SK-N-SH treated with all-trans-retinoic acid at 6 μM for 48 hours (cell line): Measurements from ENCODE around the gene ERICH4.

ENCODE experiments used
- ATAC-seq: fragments of 200-7000 bp; cut with Tn5 transposase; 3 replicates; pipeline ENCODE4 v1.9.1; 2020; ENCODE audit warnings: mild to moderate bottlenecking, moderate library complexity
- ARNTL ChIP-seq: fragments of 450-650 bp; formaldehyde crosslinking; IDR thresholded peaks from 2 replicates; pipeline ENCODE4 v1.5.0; 2020; ENCODE audit warnings: low read depth, mild to moderate bottlenecking, moderate library complexity, borderline replicate concordance
- BACH2 ChIP-seq: fragments of 250-450 bp; sonication (Bioruptor Pico); IDR thresholded peaks from 2 replicates; pipeline ENCODE4 v1.9.0; 2021; ENCODE audit warnings: mild to moderate bottlenecking, borderline replicate concordance
- CSDC2 ChIP-seq: fragments of 250-450 bp; sonication (Bioruptor Pico); IDR thresholded peaks from 2 replicates; pipeline ENCODE4 v1.5.0; 2020; ENCODE audit warnings: mild to moderate bottlenecking, moderate library complexity
- ESRRG ChIP-seq: fragments of 250-450 bp; sonication (Bioruptor Pico); IDR thresholded peaks from 2 replicates; pipeline ENCODE4 v1.6.1; 2021; ENCODE audit warnings: mild to moderate bottlenecking
- GLIS3 ChIP-seq: fragments of 250-450 bp; sonication (Bioruptor Pico); IDR thresholded peaks from 2 replicates; pipeline ENCODE4 v1.5.0; 2020; ENCODE audit warnings: mild to moderate bottlenecking, moderate library complexity
- ISL1 ChIP-seq: fragments of 250-450 bp; sonication (Bioruptor Pico); IDR thresholded peaks from 2 replicates; pipeline ENCODE4 v2.1.2; 2022; ENCODE audit warnings: mild to moderate bottlenecking, moderate library complexity
- OSR1 ChIP-seq: fragments of 250-450 bp; sonication (Bioruptor Pico); IDR thresholded peaks from 2 replicates; pipeline ENCODE4 v1.8.0; 2022; ENCODE audit warnings: moderate library complexity, mild to moderate bottlenecking, inconsistent platforms
- RARB ChIP-seq: fragments of 250-450 bp; sonication (Bioruptor Pico); IDR thresholded peaks from 2 replicates; pipeline ENCODE4 v1.8.0; 2021; ENCODE audit warnings: mild to moderate bottlenecking, moderate library complexity
- SNAI2 ChIP-seq: fragments of 250-450 bp; sonication (Bioruptor Pico); IDR thresholded peaks from 2 replicates; pipeline ENCODE4 v1.5.0; 2020; ENCODE audit warnings: mild to moderate bottlenecking, moderate library complexity
- TCF4 ChIP-seq: fragments of 250-450 bp; sonication (Bioruptor Pico); IDR thresholded peaks from 2 replicates; pipeline ENCODE4 v1.8.0; 2021; ENCODE audit warnings: mild to moderate bottlenecking, moderate library complexity, borderline replicate concordance
- TOX ChIP-seq: fragments of 250-450 bp; sonication (Bioruptor Pico); IDR thresholded peaks from 2 replicates; pipeline ENCODE4 v1.8.0; 2021; ENCODE audit warnings: mild to moderate bottlenecking, moderate library complexity, borderline replicate concordance
- ZC3H10 ChIP-seq: fragments of 250-450 bp; sonication (Bioruptor Pico); IDR thresholded peaks from 2 replicates; pipeline ENCODE4 v1.5.1; 2021; ENCODE audit warnings: mild to moderate bottlenecking, moderate library complexity
- ZFP3 ChIP-seq: fragments of 250-450 bp; sonication (Bioruptor Pico); IDR thresholded peaks from 2 replicates; pipeline ENCODE4 v1.5.0; 2020; ENCODE audit warnings: mild to moderate bottlenecking, moderate library complexity
- ZFP30 ChIP-seq: fragments of 450-650 bp; formaldehyde crosslinking; IDR thresholded peaks from 2 replicates; pipeline ENCODE4 v1.5.0; 2022; ENCODE audit warnings: mild to moderate bottlenecking, moderate library complexity
- ZNF565 ChIP-seq: fragments of 450-650 bp; formaldehyde crosslinking; conservative IDR thresholded peaks from 2 replicates; pipeline ENCODE4 v1.5.0; 2020; ENCODE audit warnings: low read depth, mild to moderate bottlenecking, moderate library complexity
- ZNF8 ChIP-seq: fragments of 450-650 bp; formaldehyde crosslinking; IDR thresholded peaks from 2 replicates; pipeline ENCODE4 v1.5.0; 2020; ENCODE audit warnings: mild to moderate bottlenecking, moderate library complexity
- TF ChIP-seq, protein P1 (sequence below): fragments of 250-450 bp; sonication (Bioruptor Pico); IDR thresholded peaks from 2 replicates; pipeline ENCODE4 v1.5.1; 2020; ENCODE audit warnings: low read depth, mild to moderate bottlenecking, moderate library complexity
- TF ChIP-seq, protein P2 (sequence below): fragments of 250-450 bp; sonication (Bioruptor Pico); IDR thresholded peaks from 2 replicates; pipeline ENCODE4 v1.8.0; 2020; ENCODE audit warnings: mild to moderate bottlenecking, moderate library complexity, borderline replicate concordance
- TF ChIP-seq, protein P3 (sequence below): fragments of 250-450 bp; sonication (Bioruptor Pico); IDR thresholded peaks from 2 replicates; pipeline ENCODE4 v1.5.0; 2020; ENCODE audit warnings: mild to moderate bottlenecking, moderate library complexity
- TF ChIP-seq, protein P4 (sequence below): fragments of 250-450 bp; sonication (Bioruptor Pico); IDR thresholded peaks from 2 replicates; pipeline ENCODE4 v1.8.0; 2021; ENCODE audit warnings: low read depth, mild to moderate bottlenecking, moderate library complexity, borderline replicate concordance

Gene ERICH4

DNA sequence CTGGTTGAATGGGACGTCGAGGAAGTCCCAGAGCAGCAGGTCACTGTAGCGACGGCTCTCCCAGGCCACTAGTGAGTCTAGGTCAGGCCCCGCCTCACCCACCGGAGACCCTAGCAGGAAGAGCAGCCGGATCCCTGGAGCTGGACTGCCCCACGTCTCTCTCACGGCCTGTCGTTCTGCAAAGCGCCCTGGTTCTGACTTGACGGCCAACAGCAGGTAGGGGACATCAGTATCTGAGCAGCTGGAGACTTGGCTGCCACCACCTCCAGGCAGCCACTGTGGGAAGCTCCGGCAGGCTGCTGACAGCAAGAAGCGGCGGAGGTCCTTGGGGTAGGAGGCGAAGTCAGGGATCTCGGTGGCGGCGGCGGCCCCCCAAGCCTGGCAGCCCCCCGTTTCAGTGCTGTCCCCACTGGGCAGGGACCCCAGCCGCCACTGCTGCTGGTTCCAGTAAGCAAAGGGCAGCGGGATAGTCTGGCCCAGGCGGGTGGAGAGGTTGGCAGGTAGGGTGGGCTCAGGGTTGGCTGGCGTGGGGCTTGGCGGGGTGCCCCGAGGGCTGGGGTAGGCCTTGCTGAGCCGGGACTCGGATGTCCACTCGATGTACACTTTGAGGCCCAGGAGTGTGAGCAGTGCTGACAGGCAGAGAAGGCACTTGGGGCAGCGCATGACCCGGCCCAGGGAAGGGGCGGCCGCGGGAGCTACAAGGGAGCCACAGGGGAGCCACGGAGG is 16.7 kb upstream of the ERICH4 start (continued):
- TF ChIP-seq ISL1: no peak

DNA sequence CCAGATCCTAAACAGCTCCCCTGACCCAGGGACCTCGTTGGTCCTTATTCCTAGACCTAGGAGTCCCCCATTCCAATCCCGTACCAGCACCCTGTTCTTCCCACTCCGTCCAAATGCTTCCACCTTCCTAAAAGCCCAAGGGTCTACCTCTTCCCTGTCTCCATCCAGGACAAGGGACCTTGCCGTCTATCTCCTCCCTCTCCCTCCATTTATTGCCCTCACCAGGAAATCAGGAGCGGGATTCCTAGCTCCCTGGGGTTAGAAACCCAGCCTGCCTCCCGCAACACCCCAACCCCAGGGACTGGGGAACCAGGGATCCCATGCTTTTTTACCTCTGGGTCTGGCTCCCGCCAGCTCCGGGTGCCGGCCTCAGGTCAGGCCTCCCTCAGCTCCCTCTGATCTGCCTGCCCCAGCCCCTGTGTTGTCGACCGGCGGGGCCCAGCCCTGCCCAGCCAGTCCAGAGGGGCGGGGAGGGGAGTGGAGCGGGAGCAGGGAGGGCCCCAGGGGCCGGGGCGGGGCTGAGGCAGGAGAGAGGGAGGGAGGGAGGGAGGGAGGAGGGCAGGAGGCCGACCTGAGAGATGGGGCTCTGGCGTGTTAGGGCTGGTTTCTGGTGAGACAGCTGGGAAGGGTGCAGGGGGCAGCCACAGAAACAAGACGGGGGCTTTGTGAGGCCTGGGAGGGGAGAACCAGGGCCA is 15.9 kb upstream of the ERICH4 start, which contains the start of gene B3GNT8:
Gene B3GNT8 (minus strand): TSS at position 423 of the 695 bp plus-strand sequence. CDS start 596 bp downstream, outside the sequence.
- TF ChIP-seq SNAI2 (CRISPR knock-in tag) (no peak), ZFP30 (CRISPR knock-in tag) (no peak), OSR1 (CRISPR knock-in tag) (no peak), ESRRG (CRISPR knock-in tag) (no peak), TOX (CRISPR knock-in tag) (no peak), GLIS3 (CRISPR knock-in tag) (no peak), ISL1 (no peak), ARNTL (CRISPR knock-in tag) (no peak), TCF4 (no peak)
- TF ChIP-seq, protein P1, sequence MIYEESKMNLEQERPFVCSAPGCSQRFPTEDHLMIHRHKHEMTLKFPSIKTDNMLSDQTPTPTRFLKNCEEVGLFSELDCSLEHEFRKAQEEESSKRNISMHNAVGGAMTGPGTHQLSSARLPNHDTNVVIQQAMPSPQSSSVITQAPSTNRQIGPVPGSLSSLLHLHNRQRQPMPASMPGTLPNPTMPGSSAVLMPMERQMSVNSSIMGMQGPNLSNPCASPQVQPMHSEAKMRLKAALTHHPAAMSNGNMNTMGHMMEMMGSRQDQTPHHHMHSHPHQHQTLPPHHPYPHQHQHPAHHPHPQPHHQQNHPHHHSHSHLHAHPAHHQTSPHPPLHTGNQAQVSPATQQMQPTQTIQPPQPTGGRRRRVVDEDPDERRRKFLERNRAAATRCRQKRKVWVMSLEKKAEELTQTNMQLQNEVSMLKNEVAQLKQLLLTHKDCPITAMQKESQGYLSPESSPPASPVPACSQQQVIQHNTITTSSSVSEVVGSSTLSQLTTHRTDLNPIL (CRISPR knock-in tag): no peak
- TF ChIP-seq, protein P2, sequence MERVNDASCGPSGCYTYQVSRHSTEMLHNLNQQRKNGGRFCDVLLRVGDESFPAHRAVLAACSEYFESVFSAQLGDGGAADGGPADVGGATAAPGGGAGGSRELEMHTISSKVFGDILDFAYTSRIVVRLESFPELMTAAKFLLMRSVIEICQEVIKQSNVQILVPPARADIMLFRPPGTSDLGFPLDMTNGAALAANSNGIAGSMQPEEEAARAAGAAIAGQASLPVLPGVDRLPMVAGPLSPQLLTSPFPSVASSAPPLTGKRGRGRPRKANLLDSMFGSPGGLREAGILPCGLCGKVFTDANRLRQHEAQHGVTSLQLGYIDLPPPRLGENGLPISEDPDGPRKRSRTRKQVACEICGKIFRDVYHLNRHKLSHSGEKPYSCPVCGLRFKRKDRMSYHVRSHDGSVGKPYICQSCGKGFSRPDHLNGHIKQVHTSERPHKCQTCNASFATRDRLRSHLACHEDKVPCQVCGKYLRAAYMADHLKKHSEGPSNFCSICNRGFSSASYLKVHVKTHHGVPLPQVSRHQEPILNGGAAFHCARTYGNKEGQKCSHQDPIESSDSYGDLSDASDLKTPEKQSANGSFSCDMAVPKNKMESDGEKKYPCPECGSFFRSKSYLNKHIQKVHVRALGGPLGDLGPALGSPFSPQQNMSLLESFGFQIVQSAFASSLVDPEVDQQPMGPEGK (CRISPR knock-in tag): no peak
- peak; percentile 62 for ATAC-seq

DNA sequence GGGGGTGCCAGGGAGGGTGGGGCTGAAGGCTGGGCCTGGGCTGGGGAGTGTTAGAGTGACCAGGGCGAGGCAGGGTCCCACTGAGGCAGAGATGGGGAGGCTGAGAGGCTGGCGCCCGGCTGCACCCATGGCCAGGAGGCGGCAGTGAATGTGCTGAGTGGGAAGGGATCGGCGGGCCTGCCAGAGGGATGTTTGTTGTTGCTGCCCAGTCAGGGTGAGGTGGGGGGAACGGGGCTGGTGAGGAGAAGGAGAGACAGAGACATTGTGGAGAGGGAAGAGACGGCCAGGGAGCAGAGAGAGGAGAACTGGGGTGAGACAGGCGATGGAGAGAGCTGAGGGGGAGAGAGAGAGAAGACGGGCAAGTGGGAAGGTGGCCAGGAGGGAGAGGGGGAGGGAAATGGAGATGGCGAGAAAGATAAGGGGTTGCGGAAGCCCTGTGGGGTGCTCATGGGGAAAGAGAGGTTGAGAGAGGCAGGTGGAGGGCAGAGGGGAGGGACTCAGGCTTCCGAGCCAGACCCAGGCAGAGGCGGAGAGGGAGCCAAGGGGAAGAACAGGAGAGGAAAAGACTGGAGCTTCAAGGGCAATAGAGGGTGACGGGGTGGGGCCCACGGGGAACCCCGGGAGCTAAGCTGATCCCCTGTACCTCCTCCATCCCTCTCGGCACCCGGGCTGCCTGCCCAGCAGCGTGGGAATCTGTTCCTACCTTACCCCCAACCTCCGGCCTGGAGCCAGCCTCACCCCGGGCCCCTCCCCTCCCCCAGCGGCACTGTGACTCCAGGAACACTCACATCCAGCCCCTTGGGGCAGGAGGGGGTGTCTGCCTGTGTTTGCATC is 15.1 kb upstream of the ERICH4 start:
- TF ChIP-seq ZNF8 (CRISPR knock-in tag) (no peak), RARB (CRISPR knock-in tag) (no peak), ZFP3 (CRISPR knock-in tag) (no peak), OSR1 (CRISPR knock-in tag) (no peak), ZNF565 (CRISPR knock-in tag) (no peak), BACH2 (CRISPR knock-in tag) (no peak), SNAI2 (CRISPR knock-in tag) (no peak), ZC3H10 (no peak), CSDC2 (no peak), ISL1 (no peak)
- TF ChIP-seq, protein P3, sequence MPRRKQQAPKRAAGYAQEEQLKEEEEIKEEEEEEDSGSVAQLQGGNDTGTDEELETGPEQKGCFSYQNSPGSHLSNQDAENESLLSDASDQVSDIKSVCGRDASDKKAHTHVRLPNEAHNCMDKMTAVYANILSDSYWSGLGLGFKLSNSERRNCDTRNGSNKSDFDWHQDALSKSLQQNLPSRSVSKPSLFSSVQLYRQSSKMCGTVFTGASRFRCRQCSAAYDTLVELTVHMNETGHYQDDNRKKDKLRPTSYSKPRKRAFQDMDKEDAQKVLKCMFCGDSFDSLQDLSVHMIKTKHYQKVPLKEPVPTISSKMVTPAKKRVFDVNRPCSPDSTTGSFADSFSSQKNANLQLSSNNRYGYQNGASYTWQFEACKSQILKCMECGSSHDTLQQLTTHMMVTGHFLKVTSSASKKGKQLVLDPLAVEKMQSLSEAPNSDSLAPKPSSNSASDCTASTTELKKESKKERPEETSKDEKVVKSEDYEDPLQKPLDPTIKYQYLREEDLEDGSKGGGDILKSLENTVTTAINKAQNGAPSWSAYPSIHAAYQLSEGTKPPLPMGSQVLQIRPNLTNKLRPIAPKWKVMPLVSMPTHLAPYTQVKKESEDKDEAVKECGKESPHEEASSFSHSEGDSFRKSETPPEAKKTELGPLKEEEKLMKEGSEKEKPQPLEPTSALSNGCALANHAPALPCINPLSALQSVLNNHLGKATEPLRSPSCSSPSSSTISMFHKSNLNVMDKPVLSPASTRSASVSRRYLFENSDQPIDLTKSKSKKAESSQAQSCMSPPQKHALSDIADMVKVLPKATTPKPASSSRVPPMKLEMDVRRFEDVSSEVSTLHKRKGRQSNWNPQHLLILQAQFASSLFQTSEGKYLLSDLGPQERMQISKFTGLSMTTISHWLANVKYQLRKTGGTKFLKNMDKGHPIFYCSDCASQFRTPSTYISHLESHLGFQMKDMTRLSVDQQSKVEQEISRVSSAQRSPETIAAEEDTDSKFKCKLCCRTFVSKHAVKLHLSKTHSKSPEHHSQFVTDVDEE (CRISPR knock-in tag): no peak
- TF ChIP-seq, protein P4, sequence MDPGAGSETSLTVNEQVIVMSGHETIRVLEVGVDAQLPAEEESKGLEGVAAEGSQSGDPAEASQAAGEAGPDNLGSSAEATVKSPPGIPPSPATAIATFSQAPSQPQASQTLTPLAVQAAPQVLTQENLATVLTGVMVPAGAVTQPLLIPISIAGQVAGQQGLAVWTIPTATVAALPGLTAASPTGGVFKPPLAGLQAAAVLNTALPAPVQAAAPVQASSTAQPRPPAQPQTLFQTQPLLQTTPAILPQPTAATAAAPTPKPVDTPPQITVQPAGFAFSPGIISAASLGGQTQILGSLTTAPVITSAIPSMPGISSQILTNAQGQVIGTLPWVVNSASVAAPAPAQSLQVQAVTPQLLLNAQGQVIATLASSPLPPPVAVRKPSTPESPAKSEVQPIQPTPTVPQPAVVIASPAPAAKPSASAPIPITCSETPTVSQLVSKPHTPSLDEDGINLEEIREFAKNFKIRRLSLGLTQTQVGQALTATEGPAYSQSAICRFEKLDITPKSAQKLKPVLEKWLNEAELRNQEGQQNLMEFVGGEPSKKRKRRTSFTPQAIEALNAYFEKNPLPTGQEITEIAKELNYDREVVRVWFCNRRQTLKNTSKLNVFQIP (CRISPR knock-in tag): no peak
- TF ChIP-seq, protein P2 (CRISPR knock-in tag): no peak
- ATAC-seq: peak; percentile 13
